Liver (tissue), 3 donors: ENCODE measurements around the gene PFDN6.

ENCODE experiments used
- HNF4G ChIP-seq: IDR thresholded peaks from 2 replicates; pipeline ENCODE4 v1.6.1; 2016; ENCODE audit warnings: antibody characterized with exemption
- JUND ChIP-seq, 2 donors: IDR thresholded peaks; 2 replicates each; pipeline ENCODE4 v1.6.1; 2016; ENCODE audit warnings: antibody characterized with exemption in 2 of 2
- NR2F2 ChIP-seq: IDR thresholded peaks from 2 replicates; pipeline ENCODE4 v1.6.1; 2016; ENCODE audit warnings: antibody characterized with exemption
- RAD21 ChIP-seq, 2 donors: IDR thresholded peaks; 2 replicates each; pipeline ENCODE4 v1.6.1; 2016; ENCODE audit warnings: antibody characterized with exemption in 2 of 2, mild to moderate bottlenecking in 2 of 2
- TAF1 ChIP-seq: conservative IDR thresholded peaks from 2 replicates; pipeline ENCODE4 v1.6.1; 2016; ENCODE audit warnings: antibody characterized with exemption, mild to moderate bottlenecking
- YY1 ChIP-seq: IDR thresholded peaks from 2 replicates; pipeline ENCODE4 v1.6.1; 2016; ENCODE audit warnings: antibody characterized with exemption, mild to moderate bottlenecking
- TF ChIP-seq, protein P1 (sequence below): fragments of 150-350 bp; IDR thresholded peaks from 2 replicates; pipeline ENCODE4 v1.5.1; 2017; ENCODE audit warnings: improper control_type of control experiment, low read depth, low read length; ENCODE audit not compliant: missing input control
- TF ChIP-seq, protein P2 (sequence below): IDR thresholded peaks from 2 replicates; pipeline ENCODE4 v1.6.1; 2016; ENCODE audit warnings: antibody characterized with exemption, mild to moderate bottlenecking
- TF ChIP-seq, protein P3 (sequence below): IDR thresholded peaks from 2 replicates; pipeline ENCODE4 v1.6.1; 2016; ENCODE audit warnings: antibody characterized with exemption
- donor health status: healthy.
- donor health status: healthy.

DNA sequence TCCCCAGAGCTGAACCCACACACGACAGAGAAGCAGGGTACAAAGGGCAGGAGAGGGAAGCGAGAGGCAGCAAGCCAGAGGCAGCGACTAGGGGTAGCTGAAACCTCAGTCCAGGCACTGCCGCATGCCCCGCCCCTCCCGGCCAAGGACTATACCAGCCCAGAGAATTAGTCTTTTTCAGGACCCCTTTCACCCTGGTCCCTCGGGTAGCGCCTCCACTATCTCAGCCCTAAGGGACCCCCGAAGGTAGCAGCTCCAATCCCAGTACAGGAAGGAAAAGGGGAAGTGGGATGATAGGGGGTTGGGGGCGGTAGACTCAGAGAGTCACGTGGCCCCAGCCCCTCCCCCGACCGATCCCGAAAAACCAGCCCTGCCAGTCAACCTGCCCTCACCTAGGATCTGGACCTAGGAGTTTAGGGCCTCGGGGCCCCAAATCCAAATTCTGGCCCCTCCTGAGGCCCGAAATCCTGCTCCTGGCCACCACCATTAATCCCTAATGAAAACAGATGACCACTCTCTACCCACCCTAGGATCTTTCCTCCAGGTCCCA, 8.1 kb downstream of the PFDN6 start:
- TF ChIP-seq RAD21 (IDR thresholded peaks at IDR 0.05) (no peak), TAF1 (no peak), JUND (IDR thresholded peaks at IDR 0.05) (no peak), NR2F2 (no peak), YY1 (peak; percentile 25), HNF4G (no peak)
- TF ChIP-seq, protein P1, sequence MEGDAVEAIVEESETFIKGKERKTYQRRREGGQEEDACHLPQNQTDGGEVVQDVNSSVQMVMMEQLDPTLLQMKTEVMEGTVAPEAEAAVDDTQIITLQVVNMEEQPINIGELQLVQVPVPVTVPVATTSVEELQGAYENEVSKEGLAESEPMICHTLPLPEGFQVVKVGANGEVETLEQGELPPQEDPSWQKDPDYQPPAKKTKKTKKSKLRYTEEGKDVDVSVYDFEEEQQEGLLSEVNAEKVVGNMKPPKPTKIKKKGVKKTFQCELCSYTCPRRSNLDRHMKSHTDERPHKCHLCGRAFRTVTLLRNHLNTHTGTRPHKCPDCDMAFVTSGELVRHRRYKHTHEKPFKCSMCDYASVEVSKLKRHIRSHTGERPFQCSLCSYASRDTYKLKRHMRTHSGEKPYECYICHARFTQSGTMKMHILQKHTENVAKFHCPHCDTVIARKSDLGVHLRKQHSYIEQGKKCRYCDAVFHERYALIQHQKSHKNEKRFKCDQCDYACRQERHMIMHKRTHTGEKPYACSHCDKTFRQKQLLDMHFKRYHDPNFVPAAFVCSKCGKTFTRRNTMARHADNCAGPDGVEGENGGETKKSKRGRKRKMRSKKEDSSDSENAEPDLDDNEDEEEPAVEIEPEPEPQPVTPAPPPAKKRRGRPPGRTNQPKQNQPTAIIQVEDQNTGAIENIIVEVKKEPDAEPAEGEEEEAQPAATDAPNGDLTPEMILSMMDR, result no peak
- TF ChIP-seq, protein P2, sequence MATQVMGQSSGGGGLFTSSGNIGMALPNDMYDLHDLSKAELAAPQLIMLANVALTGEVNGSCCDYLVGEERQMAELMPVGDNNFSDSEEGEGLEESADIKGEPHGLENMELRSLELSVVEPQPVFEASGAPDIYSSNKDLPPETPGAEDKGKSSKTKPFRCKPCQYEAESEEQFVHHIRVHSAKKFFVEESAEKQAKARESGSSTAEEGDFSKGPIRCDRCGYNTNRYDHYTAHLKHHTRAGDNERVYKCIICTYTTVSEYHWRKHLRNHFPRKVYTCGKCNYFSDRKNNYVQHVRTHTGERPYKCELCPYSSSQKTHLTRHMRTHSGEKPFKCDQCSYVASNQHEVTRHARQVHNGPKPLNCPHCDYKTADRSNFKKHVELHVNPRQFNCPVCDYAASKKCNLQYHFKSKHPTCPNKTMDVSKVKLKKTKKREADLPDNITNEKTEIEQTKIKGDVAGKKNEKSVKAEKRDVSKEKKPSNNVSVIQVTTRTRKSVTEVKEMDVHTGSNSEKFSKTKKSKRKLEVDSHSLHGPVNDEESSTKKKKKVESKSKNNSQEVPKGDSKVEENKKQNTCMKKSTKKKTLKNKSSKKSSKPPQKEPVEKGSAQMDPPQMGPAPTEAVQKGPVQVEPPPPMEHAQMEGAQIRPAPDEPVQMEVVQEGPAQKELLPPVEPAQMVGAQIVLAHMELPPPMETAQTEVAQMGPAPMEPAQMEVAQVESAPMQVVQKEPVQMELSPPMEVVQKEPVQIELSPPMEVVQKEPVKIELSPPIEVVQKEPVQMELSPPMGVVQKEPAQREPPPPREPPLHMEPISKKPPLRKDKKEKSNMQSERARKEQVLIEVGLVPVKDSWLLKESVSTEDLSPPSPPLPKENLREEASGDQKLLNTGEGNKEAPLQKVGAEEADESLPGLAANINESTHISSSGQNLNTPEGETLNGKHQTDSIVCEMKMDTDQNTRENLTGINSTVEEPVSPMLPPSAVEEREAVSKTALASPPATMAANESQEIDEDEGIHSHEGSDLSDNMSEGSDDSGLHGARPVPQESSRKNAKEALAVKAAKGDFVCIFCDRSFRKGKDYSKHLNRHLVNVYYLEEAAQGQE, result no peak
- TF ChIP-seq, protein P3, sequence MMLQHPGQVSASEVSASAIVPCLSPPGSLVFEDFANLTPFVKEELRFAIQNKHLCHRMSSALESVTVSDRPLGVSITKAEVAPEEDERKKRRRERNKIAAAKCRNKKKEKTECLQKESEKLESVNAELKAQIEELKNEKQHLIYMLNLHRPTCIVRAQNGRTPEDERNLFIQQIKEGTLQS, result no peak
